HepG2 (cell line): ENCODE results near the gene TNS1. TPM values are rescaled to one million over a fixed set of nuclear protein-coding genes. Genes with fewer than 3 reads are reported as not detected.

Experiments used
- ATRX ChIP-seq: sonication (generic); formaldehyde crosslinking; IDR thresholded peaks from 2 replicates; pipeline ENCODE4 v1.4.0; 2020; ENCODE audit warnings: missing genetic modification reagents, borderline replicate concordance
- CCAR2 ChIP-seq: fragments of 200-400 bp; formaldehyde crosslinking; optimal IDR thresholded peaks from 2 replicates; pipeline ENCODE3; 2018; ENCODE audit warnings: low read depth, mild to moderate bottlenecking, low read length, moderate library complexity
- HDAC2 ChIP-seq: sonication (generic); formaldehyde crosslinking; IDR thresholded peaks from 2 replicates; pipeline ENCODE4 v1.4.0; 2020; ENCODE audit warnings: missing genetic modification reagents
- HNF4A ChIP-seq: sonication (generic); formaldehyde crosslinking; IDR thresholded peaks from 2 replicates; pipeline ENCODE4 v1.4.0; 2020; ENCODE audit warnings: missing genetic modification reagents
- JDP2 ChIP-seq: sonication (generic); formaldehyde crosslinking; IDR thresholded peaks from 2 replicates; pipeline ENCODE4 v1.8.1; 2022; ENCODE audit warnings: missing genetic modification reagents, borderline replicate concordance
- KLF9 ChIP-seq: IDR thresholded peaks from 2 replicates; pipeline ENCODE4 v1.6.1; 2016; ENCODE audit warnings: low read depth
- RBAK ChIP-seq: sonication (generic); formaldehyde crosslinking; IDR thresholded peaks from 2 replicates; pipeline ENCODE4 v1.5.1; 2020; ENCODE audit warnings: mild to moderate bottlenecking, missing genetic modification reagents
- REXO4 ChIP-seq: sonication (generic); formaldehyde crosslinking; IDR thresholded peaks from 2 replicates; pipeline ENCODE4 v1.8.0; 2022; ENCODE audit warnings: missing genetic modification reagents, mild to moderate bottlenecking, borderline replicate concordance
- RXRA ChIP-seq: sonication (generic); formaldehyde crosslinking; IDR thresholded peaks from 2 replicates; pipeline ENCODE4 v1.5.1; 2020; ENCODE audit warnings: missing genetic modification reagents
- RXRB ChIP-seq: IDR thresholded peaks from 2 replicates; pipeline ENCODE4 v1.6.1; 2016; ENCODE audit warnings: borderline replicate concordance, missing genetic modification reagents, missing compliant biosample characterization
- TCF12 ChIP-seq, 2 experiments: fragments of 450-650 bp in 1 of 2; sonication (generic) in 1 of 2; formaldehyde crosslinking in 1 of 2; IDR thresholded peaks; 2 replicates each; pipeline versions ENCODE4 v1.6.1 to v1.8.0; 2017 to 2022; ENCODE audit warnings: antibody characterized with exemption in 1 of 2, mild to moderate bottlenecking in 1 of 2, missing genetic modification reagents in 1 of 2, moderate library complexity in 1 of 2
- ZBTB7B ChIP-seq: sonication (generic); formaldehyde crosslinking; IDR thresholded peaks from 2 replicates; pipeline ENCODE4 v1.4.0; 2020; ENCODE audit warnings: missing genetic modification reagents
- ZC3H4 ChIP-seq: sonication (generic); formaldehyde crosslinking; IDR thresholded peaks from 2 replicates; pipeline ENCODE4 v1.4.0; 2020; ENCODE audit warnings: missing genetic modification reagents, borderline replicate concordance
- ZNF10 ChIP-seq: sonication (generic); formaldehyde crosslinking; IDR thresholded peaks from 2 replicates; pipeline ENCODE4 v1.4.0; 2020; ENCODE audit warnings: mild to moderate bottlenecking, low read depth, missing genetic modification reagents, borderline replicate concordance
- ZNF543 ChIP-seq: sonication (generic); formaldehyde crosslinking; IDR thresholded peaks from 2 replicates; pipeline ENCODE4 v1.4.0; 2020; ENCODE audit warnings: mild to moderate bottlenecking, missing genetic modification reagents
- ZSCAN22 ChIP-seq: sonication (generic); formaldehyde crosslinking; IDR thresholded peaks from 2 replicates; pipeline ENCODE4 v1.4.0; 2020; ENCODE audit warnings: mild to moderate bottlenecking, missing genetic modification reagents
- ZZZ3 ChIP-seq: sonication (generic); formaldehyde crosslinking; IDR thresholded peaks from 2 replicates; pipeline ENCODE4 v1.4.0; 2020; ENCODE audit warnings: missing genetic modification reagents, mild to moderate bottlenecking, borderline replicate concordance
- polyA plus RNA-seq, 8 experiments: library from polyadenylated mRNA; depleted of rRNA in 3 of 8; stranded (reverse) in 7 of 8; unstranded in 1 of 8; fragments of >200 nt; fragmentation: Illumina TruSeq in 4 of 8; extraction: Trizol in 4 of 8; gene quantifications; 2 replicates each; pipeline versions ENCODE4 v1.2.1 to v1.2.3, GENCODE V29; 2011 to 2016; ENCODE audit warnings: low read depth in 4 of 8, missing spikeins in 1 of 8, mixed read lengths in 1 of 8; ENCODE audit not compliant: insufficient read depth in 1 of 8
- total RNA-seq, 5 experiments: library from RNA; depleted of rRNA; stranded (reverse); fragments of >200 nt; fragmentation: Illumina TruSeq; extraction: Trizol; gene quantifications; 2 replicates each; pipeline ENCODE4 v1.2.3, GENCODE V29; 2016; ENCODE audit warnings: low read depth in 1 of 5
- TF ChIP-seq, protein P1 (sequence below): sonication (generic); formaldehyde crosslinking; conservative IDR thresholded peaks from 2 replicates; pipeline ENCODE4 v1.4.0; 2020; ENCODE audit warnings: mild to moderate bottlenecking, missing genetic modification reagents, moderate library complexity
- TF ChIP-seq, protein P2 (sequence below): sonication (generic); formaldehyde crosslinking; conservative IDR thresholded peaks from 2 replicates; pipeline ENCODE4 v1.8.0; 2022; ENCODE audit warnings: low read depth, missing genetic modification reagents
- TF ChIP-seq, protein P3 (sequence below): sonication (generic); formaldehyde crosslinking; conservative IDR thresholded peaks from 2 replicates; pipeline ENCODE4 v1.4.0; 2020; ENCODE audit warnings: missing genetic modification reagents
- TF ChIP-seq, protein P4 (sequence below): sonication (generic); formaldehyde crosslinking; conservative IDR thresholded peaks from 2 replicates; pipeline ENCODE4 v1.4.0; 2020; ENCODE audit warnings: missing genetic modification reagents
- TF ChIP-seq, protein P5 (sequence below): sonication (generic); formaldehyde crosslinking; IDR thresholded peaks from 2 replicates; pipeline ENCODE4 v1.5.0; 2020; ENCODE audit warnings: missing genetic modification reagents, mild to moderate bottlenecking, borderline replicate concordance

The TNS1 gene
- total and polyA plus RNA-seq, 2 of the 13 experiments (the other 11 are each of a cell fraction or from before 2014, with no cell fraction given) = 1.9 to 118 TPM

DNA sequence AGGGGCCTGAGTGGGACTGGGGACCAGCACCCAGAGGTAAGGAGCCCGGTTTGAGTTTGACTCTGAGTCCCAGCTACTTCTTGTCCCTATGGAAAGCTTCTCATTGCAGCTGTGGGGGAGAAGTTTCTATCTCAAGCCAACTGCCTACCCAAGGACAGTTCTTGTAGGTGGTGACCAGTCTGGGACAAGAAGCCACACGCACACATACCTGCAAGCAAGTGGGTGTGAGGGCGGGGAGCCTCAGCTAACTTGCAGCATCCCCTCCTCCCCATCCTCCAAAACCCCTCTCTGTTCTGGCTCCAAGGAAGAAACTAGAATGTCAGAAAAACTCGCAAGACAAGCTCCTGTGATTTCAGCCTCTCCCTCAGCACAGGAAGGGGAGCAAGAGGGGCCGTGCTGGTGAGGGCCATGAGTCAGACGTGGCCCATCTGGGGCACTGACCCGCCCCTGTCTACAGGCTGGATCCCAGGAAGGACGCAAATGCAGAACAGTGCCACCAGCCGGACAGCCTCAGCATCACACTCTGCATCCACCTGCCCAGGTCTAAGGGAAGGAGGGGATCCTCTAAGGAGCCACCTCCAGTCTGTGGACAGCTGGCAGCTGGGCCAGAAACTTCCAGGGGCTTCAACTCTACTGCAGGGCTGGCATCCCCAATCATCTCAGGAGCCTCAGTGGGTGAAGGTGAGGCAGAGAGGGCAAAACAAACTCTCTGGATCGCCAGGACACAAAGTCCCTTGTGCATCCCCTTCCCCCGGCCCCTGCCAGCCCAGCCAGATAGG lies 103.4 kb downstream of the TNS1 start (continued):
- TF ChIP-seq TCF12 (IDR thresholded peaks at IDR 0.05) (no peak), TCF12 (CRISPR knock-in tag; IDR thresholded peaks at IDR 0.05) (no peak), ATRX (CRISPR knock-in tag) (no peak), RXRB (peak; percentile 82), KLF9 (no peak), REXO4 (no peak), CCAR2 (no peak), ZC3H4 (0 out of 2 replicates have a peak, but pooled peaks have one; percentile 71), ZNF543 (CRISPR knock-in tag) (no peak; the same call in 1 of the 2 replicates), HNF4A (CRISPR knock-in tag) (no peak), ZBTB7B (CRISPR knock-in tag) (peak; percentile 52; the same call in 1 of the 2 replicates), HDAC2 (peak; percentile 72; the same call in 1 of the 2 replicates), ZSCAN22 (CRISPR knock-in tag) (no peak), ZNF10 (CRISPR knock-in tag) (no peak), RBAK (CRISPR knock-in tag) (no peak), RXRA (CRISPR knock-in tag) (peak; percentile 66; the same call in 1 of the 2 replicates), JDP2 (CRISPR knock-in tag) (no peak), ZZZ3 (0 out of 2 replicates have a peak, but pooled peaks have one; percentile 48)
- TF ChIP-seq, protein P1, sequence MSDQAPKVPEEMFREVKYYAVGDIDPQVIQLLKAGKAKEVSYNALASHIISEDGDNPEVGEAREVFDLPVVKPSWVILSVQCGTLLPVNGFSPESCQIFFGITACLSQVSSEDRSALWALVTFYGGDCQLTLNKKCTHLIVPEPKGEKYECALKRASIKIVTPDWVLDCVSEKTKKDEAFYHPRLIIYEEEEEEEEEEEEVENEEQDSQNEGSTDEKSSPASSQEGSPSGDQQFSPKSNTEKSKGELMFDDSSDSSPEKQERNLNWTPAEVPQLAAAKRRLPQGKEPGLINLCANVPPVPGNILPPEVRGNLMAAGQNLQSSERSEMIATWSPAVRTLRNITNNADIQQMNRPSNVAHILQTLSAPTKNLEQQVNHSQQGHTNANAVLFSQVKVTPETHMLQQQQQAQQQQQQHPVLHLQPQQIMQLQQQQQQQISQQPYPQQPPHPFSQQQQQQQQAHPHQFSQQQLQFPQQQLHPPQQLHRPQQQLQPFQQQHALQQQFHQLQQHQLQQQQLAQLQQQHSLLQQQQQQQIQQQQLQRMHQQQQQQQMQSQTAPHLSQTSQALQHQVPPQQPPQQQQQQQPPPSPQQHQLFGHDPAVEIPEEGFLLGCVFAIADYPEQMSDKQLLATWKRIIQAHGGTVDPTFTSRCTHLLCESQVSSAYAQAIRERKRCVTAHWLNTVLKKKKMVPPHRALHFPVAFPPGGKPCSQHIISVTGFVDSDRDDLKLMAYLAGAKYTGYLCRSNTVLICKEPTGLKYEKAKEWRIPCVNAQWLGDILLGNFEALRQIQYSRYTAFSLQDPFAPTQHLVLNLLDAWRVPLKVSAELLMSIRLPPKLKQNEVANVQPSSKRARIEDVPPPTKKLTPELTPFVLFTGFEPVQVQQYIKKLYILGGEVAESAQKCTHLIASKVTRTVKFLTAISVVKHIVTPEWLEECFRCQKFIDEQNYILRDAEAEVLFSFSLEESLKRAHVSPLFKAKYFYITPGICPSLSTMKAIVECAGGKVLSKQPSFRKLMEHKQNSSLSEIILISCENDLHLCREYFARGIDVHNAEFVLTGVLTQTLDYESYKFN (CRISPR knock-in tag) = no peak; the same call in 1 of the 2 replicates
- TF ChIP-seq, protein P2, sequence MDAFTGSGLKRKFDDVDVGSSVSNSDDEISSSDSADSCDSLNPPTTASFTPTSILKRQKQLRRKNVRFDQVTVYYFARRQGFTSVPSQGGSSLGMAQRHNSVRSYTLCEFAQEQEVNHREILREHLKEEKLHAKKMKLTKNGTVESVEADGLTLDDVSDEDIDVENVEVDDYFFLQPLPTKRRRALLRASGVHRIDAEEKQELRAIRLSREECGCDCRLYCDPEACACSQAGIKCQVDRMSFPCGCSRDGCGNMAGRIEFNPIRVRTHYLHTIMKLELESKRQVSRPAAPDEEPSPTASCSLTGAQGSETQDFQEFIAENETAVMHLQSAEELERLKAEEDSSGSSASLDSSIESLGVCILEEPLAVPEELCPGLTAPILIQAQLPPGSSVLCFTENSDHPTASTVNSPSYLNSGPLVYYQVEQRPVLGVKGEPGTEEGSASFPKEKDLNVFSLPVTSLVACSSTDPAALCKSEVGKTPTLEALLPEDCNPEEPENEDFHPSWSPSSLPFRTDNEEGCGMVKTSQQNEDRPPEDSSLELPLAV (CRISPR knock-in tag) = no peak
- TF ChIP-seq, protein P3, sequence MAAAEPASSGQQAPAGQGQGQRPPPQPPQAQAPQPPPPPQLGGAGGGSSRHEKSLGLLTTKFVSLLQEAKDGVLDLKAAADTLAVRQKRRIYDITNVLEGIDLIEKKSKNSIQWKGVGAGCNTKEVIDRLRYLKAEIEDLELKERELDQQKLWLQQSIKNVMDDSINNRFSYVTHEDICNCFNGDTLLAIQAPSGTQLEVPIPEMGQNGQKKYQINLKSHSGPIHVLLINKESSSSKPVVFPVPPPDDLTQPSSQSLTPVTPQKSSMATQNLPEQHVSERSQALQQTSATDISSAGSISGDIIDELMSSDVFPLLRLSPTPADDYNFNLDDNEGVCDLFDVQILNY (CRISPR knock-in tag) = no peak
- TF ChIP-seq, protein P4, sequence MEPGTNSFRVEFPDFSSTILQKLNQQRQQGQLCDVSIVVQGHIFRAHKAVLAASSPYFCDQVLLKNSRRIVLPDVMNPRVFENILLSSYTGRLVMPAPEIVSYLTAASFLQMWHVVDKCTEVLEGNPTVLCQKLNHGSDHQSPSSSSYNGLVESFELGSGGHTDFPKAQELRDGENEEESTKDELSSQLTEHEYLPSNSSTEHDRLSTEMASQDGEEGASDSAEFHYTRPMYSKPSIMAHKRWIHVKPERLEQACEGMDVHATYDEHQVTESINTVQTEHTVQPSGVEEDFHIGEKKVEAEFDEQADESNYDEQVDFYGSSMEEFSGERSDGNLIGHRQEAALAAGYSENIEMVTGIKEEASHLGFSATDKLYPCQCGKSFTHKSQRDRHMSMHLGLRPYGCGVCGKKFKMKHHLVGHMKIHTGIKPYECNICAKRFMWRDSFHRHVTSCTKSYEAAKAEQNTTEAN (CRISPR knock-in tag) = no peak
- TF ChIP-seq, protein P5, sequence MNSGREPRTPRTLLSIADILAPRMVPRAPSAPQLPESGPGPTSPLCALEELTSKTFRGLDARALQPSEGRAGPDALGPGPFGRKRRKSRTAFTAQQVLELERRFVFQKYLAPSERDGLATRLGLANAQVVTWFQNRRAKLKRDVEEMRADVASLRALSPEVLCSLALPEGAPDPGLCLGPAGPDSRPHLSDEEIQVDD (CRISPR knock-in tag) = no peak
